ENCODE data around the gene VPS26C. TPM values are rescaled to one million over a fixed set of nuclear protein-coding genes. Genes with fewer than 3 reads are reported as not detected.
A peak's percentile ranks its signal among the peaks of the same experiment; 100 is the strongest.

Gene VPS26C
- total and polyA plus RNA-seq, 4 donors = 32.4 to 61.6 (median 42.2) TPM

DNA sequence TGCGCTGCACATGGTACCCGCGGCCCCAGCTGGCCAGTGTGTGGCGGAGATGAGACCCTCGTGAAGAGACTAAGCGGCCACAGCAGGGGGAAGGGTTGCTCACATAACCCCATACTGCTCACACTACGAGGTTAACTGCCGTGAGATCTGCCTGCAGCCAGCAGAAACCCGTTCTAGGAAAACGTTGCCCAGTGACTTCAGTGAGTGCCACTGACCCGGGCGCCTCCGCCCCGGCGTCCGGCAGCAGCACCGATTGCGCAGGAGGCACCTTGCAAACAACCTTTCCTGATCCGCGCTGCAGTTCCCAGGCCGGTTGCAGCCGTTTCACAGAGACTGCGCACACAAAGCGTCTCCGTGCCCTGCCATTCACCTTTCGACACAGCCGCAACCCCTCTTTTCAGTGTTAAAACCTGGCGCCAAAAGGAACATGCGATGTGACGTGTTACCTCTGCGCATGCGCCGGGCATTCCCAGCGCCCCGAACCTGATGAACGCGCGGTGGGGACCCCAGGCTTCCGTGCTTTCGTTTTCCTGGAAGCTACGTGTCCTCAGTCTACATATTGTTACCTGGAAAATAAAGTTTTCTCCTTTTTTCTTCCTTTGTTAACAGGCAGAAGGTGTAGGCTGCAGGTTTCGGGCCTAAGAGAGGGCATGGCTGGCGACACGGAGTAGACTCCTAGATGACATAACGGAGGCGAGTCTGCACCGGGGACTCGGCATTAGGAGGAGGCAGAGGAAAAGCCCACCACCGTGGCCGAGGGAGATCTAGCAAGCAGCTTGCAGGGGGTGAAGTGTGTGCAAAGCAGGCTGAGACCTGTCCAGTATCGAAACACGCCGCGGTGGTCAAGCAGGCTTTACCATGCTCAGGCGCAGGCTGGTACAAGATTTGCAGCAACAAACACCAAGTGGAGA is 8.9 kb downstream of the VPS26C start:
- intact Hi-C loops (cut with DNase I) = no loop called here
- DNase-seq (peak; percentile 58 to 84), ATAC-seq (ENCODE audit: low FRiP score) (peak; percentile 77)
- WGBS, 2 donors = 9 to 10% methylated on average over 55 of the region's 55 CpGs
- Histone ChIP-seq H3K4me3 (ENCODE audit: low read length in 2 of 2) (peak overlapping the region; percentile 2 to 11), H3K36me3 (ENCODE audit: control insufficient read depth in 1 of 2, insufficient read depth in 2 of 2, low read length in 1 of 2) (no peaks in the 10 kb centered on the region), H3K27ac (ENCODE audit: low read depth in 1 of 2, low read length in 2 of 2) (peak overlapping the region in 1 of 2 donors; percentile 3), H3K9me3 (ENCODE audit: control insufficient read depth, low read length) (no peaks in the 10 kb centered on the region), H3K4me1 (ENCODE audit: control insufficient read depth in 1 of 2, insufficient read depth in 2 of 2, low read length in 2 of 2) (no peaks in the 10 kb centered on the region), H3K27me3 (ENCODE audit: control insufficient read depth in 1 of 2, insufficient read depth in 2 of 2, low read length in 1 of 2) (no peaks in the 10 kb centered on the region)

- Histone ChIP-seq H3K27ac (ENCODE audit: low read depth in 1 of 2, low read length in 2 of 2) (peak overlapping the region in 1 of 2 donors; percentile 3), H3K9me3 (ENCODE audit: control insufficient read depth, low read length) (no peaks in the 10 kb centered on the region), H3K36me3 (ENCODE audit: control insufficient read depth in 1 of 2, insufficient read depth in 2 of 2, low read length in 1 of 2) (no peaks in the 10 kb centered on the region), H3K27me3 (ENCODE audit: control insufficient read depth in 1 of 2, insufficient read depth in 2 of 2, low read length in 1 of 2) (no peaks in the 10 kb centered on the region), H3K4me3 (ENCODE audit: low read length in 2 of 2) (peak overlapping the region; percentile 2 to 11), H3K4me1 (ENCODE audit: control insufficient read depth in 1 of 2, insufficient read depth in 2 of 2, low read length in 2 of 2) (no peaks in the 10 kb centered on the region)
- ATAC-seq (ENCODE audit: low FRiP score) (peak; percentile 57), DNase-seq (no peak)
- intact Hi-C loops (cut with DNase I) = no loop called here
- WGBS, 2 donors = 0 to 3% methylated on average over 20 to 22 of the region's 22 CpGs
These were observed 9.6 kb downstream of the VPS26C start for GRCh38 chr21:37257511-37257966.

DNA sequence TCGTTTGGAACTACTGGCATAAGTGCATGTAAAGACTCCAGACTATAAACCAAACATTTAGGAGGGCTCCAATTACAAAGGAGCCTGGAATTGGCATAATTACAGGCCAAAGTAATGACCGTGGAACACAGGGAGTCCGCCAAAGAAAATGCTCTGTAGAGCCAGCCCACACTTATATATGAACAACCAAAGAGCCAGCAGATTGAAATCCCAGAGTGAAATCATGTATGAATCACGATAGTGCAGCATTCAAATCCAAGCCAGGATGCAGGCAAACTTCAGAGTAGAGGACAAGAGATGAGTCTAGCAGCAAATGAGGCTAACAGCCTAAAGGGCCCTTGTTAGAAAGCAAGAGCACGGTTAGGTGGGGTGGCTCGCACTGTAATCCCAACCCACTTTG is 13.1 kb downstream of the VPS26C start:
- Histone ChIP-seq H3K27me3 (ENCODE audit: control insufficient read depth in 1 of 2, insufficient read depth in 2 of 2, low read length in 1 of 2) (no peaks in the 10 kb centered on the region), H3K4me3 (ENCODE audit: low read length in 2 of 2) (no peak overlapping the region), H3K36me3 (ENCODE audit: control insufficient read depth in 1 of 2, insufficient read depth in 2 of 2, low read length in 1 of 2) (no peaks in the 10 kb centered on the region), H3K27ac (ENCODE audit: low read depth in 1 of 2, low read length in 2 of 2) (no peak overlapping the region), H3K4me1 (ENCODE audit: control insufficient read depth in 1 of 2, insufficient read depth in 2 of 2, low read length in 2 of 2) (no peaks in the 10 kb centered on the region), H3K9me3 (ENCODE audit: control insufficient read depth, low read length) (no peaks in the 10 kb centered on the region)
- no peak for DNase-seq
- 35 to 40% methylated on average over 6 of the region's 6 CpGs for WGBS, 2 donors
- ATAC-seq (ENCODE audit: low FRiP score) = no peak
- intact Hi-C loops (cut with DNase I) = no loop called here

DNA sequence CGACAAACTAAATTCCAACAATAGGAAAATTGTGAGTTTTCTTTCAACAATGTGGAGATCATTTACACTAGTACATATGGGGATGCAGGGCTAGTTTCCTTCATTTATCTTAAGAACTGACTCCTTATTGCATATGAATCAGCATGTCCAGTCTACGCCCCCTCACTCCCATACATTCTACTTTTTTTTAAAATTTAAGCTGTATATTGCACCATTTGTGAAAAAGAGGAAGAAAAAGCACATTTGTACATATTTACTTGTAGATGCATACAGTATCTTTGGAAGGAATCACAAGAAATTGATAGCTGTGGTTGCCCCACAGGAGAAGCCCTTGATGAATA is 15.9 kb downstream of the VPS26C start:
- intact Hi-C loops (cut with DNase I) = no loop called here
- no peak for ATAC-seq (ENCODE audit: low FRiP score)

DNA sequence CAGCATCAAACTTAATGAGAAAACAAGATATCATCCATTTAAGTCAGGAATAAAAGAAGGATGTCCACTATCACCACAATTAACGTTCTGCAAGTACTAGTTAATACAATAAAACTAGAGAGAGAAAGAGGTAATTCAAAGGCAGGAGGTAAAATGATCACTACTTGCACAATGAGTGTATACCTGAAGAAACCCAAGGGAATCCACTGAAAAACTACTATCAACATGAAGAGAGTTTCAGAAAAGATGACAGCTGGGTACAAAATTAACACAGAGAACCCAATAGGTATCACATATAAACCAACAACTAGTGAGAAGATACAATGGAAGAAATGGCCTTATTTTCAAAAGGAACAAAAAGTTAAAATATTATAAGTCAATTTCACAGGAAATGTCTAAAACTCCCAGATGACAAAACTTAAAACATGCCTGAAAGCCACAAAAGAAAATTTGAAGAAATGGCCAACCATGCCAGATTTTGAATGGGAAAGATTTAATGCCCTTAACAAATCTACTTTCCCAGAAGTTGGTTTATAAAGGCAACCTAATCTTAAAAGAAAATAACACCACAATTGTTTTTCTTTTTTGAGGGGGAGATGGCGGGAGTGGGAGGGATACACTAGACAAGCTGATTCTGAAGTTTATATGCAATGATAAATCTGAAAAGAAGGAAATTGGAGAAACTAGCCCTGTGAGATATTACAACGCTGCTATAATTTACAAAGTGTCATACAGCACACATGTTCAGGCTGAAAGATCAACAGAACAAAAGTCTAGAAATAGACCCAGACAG is 17.8 kb downstream of the VPS26C start:
- Histone ChIP-seq H3K36me3 (ENCODE audit: control insufficient read depth in 1 of 2, insufficient read depth in 2 of 2, low read length in 1 of 2) (no peaks in the 10 kb centered on the region), H3K9me3 (ENCODE audit: control insufficient read depth, low read length) (no peaks in the 10 kb centered on the region), H3K4me3 (ENCODE audit: low read length in 2 of 2) (no peak overlapping the region), H3K4me1 (ENCODE audit: control insufficient read depth in 1 of 2, insufficient read depth in 2 of 2, low read length in 2 of 2) (no peaks in the 10 kb centered on the region), H3K27ac (ENCODE audit: low read depth in 1 of 2, low read length in 2 of 2) (no peak overlapping the region), H3K27me3 (ENCODE audit: control insufficient read depth in 1 of 2, insufficient read depth in 2 of 2, low read length in 1 of 2) (no peaks in the 10 kb centered on the region)
- intact Hi-C loops (cut with DNase I) = no loop called here
- WGBS, 2 donors = 38% methylated on average over 3 of the region's 3 CpGs
- DNase-seq (no peak), ATAC-seq (ENCODE audit: low FRiP score) (no peak)

More for the DNA sequence above, 15.9 kb downstream of the VPS26C start:
- no peak overlapping the region for H3K27ac ChIP-seq (ENCODE audit: low read depth in 1 of 2, low read length in 2 of 2)
- no peaks in the 10 kb centered on the region for H3K9me3 ChIP-seq (ENCODE audit: control insufficient read depth, low read length)
- H3K4me3 ChIP-seq (ENCODE audit: low read length in 2 of 2) = no peak overlapping the region
- 83 to 89% methylated on average over 2 of the region's 2 CpGs for WGBS, 2 donors
- H3K36me3 ChIP-seq (ENCODE audit: control insufficient read depth in 1 of 2, insufficient read depth in 2 of 2, low read length in 1 of 2) = no peaks in the 10 kb centered on the region
- no peaks in the 10 kb centered on the region for H3K4me1 ChIP-seq (ENCODE audit: control insufficient read depth in 1 of 2, insufficient read depth in 2 of 2, low read length in 2 of 2)
- H3K27me3 ChIP-seq (ENCODE audit: control insufficient read depth in 1 of 2, insufficient read depth in 2 of 2, low read length in 1 of 2) = no peaks in the 10 kb centered on the region
- DNase-seq = no peak

- DNase-seq (no peak), ATAC-seq (ENCODE audit: low FRiP score) (no peak)
- Histone ChIP-seq H3K4me3 (ENCODE audit: low read length in 2 of 2) (no peak overlapping the region), H3K4me1 (ENCODE audit: control insufficient read depth in 1 of 2, insufficient read depth in 2 of 2, low read length in 2 of 2) (no peaks in the 10 kb centered on the region), H3K9me3 (ENCODE audit: control insufficient read depth, low read length) (no peaks in the 10 kb centered on the region), H3K36me3 (ENCODE audit: control insufficient read depth in 1 of 2, insufficient read depth in 2 of 2, low read length in 1 of 2) (no peaks in the 10 kb centered on the region), H3K27me3 (ENCODE audit: control insufficient read depth in 1 of 2, insufficient read depth in 2 of 2, low read length in 1 of 2) (no peaks in the 10 kb centered on the region), H3K27ac (ENCODE audit: low read depth in 1 of 2, low read length in 2 of 2) (no peak overlapping the region)
- WGBS, 2 donors = 31 to 39% methylated on average over 1 of the region's 1 CpG
- intact Hi-C loops (cut with DNase I) = no loop called here
These were observed 18.8 kb downstream of the VPS26C start for GRCh38 chr21:37248298-37248697.

- no peaks in the 10 kb centered on the region for H3K9me3 ChIP-seq (ENCODE audit: control insufficient read depth, low read length)
- H3K27ac ChIP-seq (ENCODE audit: low read depth in 1 of 2, low read length in 2 of 2) = no peak overlapping the region
- no peaks in the 10 kb centered on the region for H3K27me3 ChIP-seq (ENCODE audit: control insufficient read depth in 1 of 2, insufficient read depth in 2 of 2, low read length in 1 of 2)
- WGBS, 2 donors = 92 to 97% methylated on average over 7 to 8 of the region's 8 CpGs
- DNase-seq (no peak), ATAC-seq (ENCODE audit: low FRiP score) (no peak)
- H3K36me3 ChIP-seq (ENCODE audit: control insufficient read depth in 1 of 2, insufficient read depth in 2 of 2, low read length in 1 of 2) = no peaks in the 10 kb centered on the region
- intact Hi-C loops (cut with DNase I) = no loop called here
- H3K4me3 ChIP-seq (ENCODE audit: low read length in 2 of 2) = no peak overlapping the region
- H3K4me1 ChIP-seq (ENCODE audit: control insufficient read depth in 1 of 2, insufficient read depth in 2 of 2, low read length in 2 of 2) = no peaks in the 10 kb centered on the region
These were observed 22.0 kb downstream of the VPS26C start for GRCh38 chr21:37245151-37245550.

GRCh38 chr21:37244501-37245095 is 22.5 kb downstream of the VPS26C start:
- Histone ChIP-seq H3K27ac (ENCODE audit: low read depth in 1 of 2, low read length in 2 of 2) (no peak overlapping the region), H3K4me3 (ENCODE audit: low read length in 2 of 2) (no peak overlapping the region), H3K27me3 (ENCODE audit: control insufficient read depth in 1 of 2, insufficient read depth in 2 of 2, low read length in 1 of 2) (no peaks in the 10 kb centered on the region), H3K4me1 (ENCODE audit: control insufficient read depth in 1 of 2, insufficient read depth in 2 of 2, low read length in 2 of 2) (no peaks in the 10 kb centered on the region), H3K9me3 (ENCODE audit: control insufficient read depth, low read length) (no peaks in the 10 kb centered on the region), H3K36me3 (ENCODE audit: control insufficient read depth in 1 of 2, insufficient read depth in 2 of 2, low read length in 1 of 2) (no peaks in the 10 kb centered on the region)
- intact Hi-C loops (cut with DNase I) = no loop called here
- no peak for ATAC-seq (ENCODE audit: low FRiP score)
- 89 to 90% methylated on average over 12 of the region's 12 CpGs for WGBS, 2 donors
- no peak for DNase-seq
